Smooth muscle cell of bladder (primary cell): Measurements from ENCODE around the gene SNX21. TPM values are rescaled to one million over a fixed set of nuclear protein-coding genes. Genes with fewer than 3 reads are reported as not detected.

Experiments used
- total RNA-seq: library from RNA; depleted of rRNA; stranded (reverse); fragments of >200 nt; gene quantifications from 2 replicates; pipeline ENCODE4 v1.2.3, GENCODE V29; 2014

Gene SNX21, protein sequence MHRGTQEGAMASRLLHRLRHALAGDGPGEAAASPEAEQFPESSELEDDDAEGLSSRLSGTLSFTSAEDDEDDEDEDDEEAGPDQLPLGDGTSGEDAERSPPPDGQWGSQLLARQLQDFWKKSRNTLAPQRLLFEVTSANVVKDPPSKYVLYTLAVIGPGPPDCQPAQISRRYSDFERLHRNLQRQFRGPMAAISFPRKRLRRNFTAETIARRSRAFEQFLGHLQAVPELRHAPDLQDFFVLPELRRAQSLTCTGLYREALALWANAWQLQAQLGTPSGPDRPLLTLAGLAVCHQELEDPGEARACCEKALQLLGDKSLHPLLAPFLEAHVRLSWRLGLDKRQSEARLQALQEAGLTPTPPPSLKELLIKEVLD
- total RNA-seq, result 36.4 and 46.2 TPM in 2 replicates

GRCh38 chr20:45833030-45833882 lies at the start of gene SNX21:
TSS of gene SNX21 (plus strand) at chr20:45833799. CDS start at chr20:45833920, 121 bp downstream.

DNA sequence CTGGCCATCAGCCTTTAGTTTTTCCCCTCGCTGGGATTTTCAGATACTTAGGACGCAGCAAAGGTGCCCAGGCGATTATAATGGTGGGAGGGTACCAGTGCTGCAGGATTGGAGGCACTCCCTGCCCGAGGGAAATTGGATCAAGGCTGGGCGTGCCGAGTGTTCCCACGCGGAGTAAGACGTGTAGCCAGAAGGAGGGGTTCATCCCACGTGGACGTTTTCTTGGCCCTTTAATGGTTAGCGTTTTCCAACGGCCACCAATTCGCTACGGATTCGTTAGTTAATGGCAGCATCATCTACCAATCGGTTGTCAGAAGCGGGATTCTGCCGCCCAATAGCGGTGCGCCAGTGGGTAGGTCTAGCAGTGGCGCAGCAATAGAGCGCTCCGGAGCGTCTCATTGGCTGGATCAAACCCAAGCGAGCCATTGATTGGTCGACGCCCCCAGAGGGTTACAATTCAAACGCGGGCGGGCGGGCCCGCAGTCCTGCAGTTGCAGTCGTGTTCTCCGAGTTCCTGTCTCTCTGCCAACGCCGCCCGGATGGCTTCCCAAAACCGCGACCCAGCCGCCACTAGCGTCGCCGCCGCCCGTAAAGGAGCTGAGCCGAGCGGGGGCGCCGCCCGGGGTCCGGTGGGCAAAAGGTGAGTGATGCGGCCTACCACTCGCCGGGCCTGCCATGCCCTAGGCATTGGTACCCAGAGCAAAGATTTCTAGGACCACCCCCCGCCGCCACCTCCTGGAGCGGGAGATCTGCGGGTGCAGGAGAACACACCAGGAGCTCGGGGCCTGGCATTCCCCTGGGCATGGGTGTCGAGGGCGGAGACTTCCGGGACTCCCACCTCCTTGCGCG lies 21.2 kb upstream of the SNX21 start, which contains the start of gene UBE2C:
TSS of gene UBE2C (plus strand) at position 488 of the 849 bp plus-strand sequence. CDS start at position 540, 52 bp downstream.

GRCh38 chr20:45827030-45827652 lies 6.5 kb upstream of the SNX21 start, which contains the start of gene TNNC2:
TSS of gene TNNC2 (minus strand) at chr20:45827312. CDS start at chr20:45827248, 64 bp downstream.

DNA sequence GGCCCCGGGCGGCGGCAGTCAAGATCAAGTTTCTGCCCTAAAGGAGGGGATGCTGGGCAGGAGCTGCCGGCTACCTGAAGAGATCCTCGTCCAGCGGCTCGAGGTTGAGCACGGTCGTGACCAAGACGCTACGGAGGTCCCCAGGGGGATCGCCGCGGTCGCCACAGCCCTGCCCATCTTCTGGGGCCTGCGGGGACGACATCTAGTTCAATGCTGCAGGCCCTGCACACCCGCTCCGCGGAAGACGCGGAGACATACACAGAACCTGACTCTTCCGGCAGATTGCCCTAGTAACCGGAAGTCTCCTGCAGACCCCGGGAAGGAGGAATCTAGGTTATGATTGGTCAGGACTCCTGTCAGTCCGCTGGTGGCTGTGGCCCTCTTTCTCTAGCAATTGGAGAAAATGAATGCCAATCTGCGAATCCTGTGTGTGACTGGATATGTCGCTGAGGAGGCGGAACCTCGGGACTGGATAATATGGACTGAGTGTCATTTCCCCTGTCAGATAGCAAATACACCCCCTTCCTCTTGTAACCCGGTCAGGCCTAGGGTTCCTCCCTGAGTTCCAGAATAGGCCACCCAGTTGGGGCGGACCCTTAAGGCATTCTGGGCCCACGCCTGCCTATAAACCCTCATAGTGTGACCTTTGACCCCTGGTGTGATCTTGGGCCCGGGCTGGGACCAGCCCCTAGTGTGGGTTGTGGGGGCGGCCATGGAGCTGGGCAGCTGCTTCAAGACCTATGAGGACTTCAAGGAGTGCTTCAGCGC lies 23.7 kb downstream of the SNX21 start, which contains the start of the genes ACOT8 and ZSWIM3:
TSS of gene ACOT8 (minus strand) at position 279 of the 768 bp plus-strand sequence. CDS start at position 202, 77 bp downstream.
TSS of gene ZSWIM3 (plus strand) at position 501 of the 768 bp plus-strand sequence. CDS start at position 713, 212 bp downstream.

GRCh38 chr20:45880988-45881788 lies 47.6 kb downstream of the SNX21 start, which contains the start of gene ZSWIM1:
TSS of gene ZSWIM1 (plus strand) at chr20:45881227. CDS start at chr20:45882593, 1,366 bp downstream.

DNA sequence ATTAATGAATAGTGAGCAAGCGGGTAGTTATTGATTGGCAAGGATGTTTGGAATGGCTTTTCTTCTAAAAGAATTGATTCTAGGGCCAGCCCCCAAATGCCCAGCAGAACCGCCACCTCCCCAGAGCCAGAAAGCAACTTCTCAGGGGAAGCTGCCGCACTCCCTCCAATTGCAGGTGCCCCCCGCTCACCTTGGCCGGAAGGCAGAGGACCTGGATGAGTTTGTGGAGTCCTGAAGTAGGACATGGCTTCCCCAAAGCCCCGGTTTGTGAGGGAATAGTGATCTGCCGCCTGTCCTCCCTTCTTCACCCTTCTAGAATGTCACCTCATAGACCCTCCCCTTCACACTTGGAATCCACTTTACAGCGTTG lies 53.7 kb downstream of the SNX21 start, which contains the start of gene SPATA25:
TSS of gene SPATA25 (minus strand) at position 277 of the 370 bp plus-strand sequence. CDS start at position 245, 32 bp downstream.

DNA sequence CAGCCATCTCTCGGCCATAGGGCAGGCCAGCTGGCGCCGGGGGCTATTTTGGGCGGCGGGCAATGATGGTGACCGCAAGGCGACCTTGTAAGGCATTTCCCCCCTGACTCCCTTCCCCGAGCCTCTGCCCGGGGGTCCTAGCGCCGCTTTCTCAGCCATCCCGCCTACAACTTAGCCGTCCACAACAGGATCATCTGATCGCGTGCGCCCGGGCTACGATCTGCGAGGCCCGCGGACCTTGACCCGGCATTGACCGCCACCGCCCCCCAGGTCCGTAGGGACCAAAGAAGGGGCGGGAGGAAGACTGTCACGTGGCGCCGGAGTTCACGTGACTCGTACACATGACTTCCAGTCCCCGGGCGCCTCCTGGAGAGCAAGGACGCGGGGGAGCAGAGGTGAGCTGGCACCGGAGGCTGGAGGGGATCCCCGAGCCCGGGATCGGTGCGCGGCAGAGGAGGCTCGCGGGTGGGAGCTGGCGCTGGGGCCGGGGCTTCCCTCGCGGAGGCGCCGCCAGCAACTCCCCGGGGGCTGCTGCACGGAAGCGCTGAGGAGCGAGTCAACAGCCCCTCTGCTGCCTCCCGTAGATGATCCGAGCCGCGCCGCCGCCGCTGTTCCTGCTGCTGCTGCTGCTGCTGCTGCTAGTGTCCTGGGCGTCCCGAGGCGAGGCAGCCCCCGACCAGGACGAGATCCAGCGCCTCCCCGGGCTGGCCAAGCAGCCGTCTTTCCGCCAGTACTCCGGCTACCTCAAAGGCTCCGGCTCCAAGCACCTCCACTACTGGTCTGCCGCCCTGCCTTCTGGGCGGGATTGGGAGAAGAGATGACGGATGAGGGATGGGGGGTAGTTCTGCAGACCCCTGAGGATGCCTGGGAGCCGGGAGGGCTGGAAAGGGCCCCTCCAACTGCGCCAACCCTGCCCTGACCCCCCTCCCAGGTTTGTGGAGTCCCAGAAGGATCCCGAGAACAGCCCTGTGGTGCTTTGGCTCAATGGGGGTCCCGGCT lies 57.7 kb downstream of the SNX21 start, which contains the start of the genes CTSA and NEURL2:
TSS of gene CTSA (plus strand) at position 351 of the 999 bp plus-strand sequence. CDS start at position 585, 234 bp downstream.
TSS of gene NEURL2 (minus strand) at position 224 of the 999 bp plus-strand sequence. CDS start at position 7, 217 bp downstream.

Other genes starting within 250 kb of the SNX21 start
- not detected in 2 replicates for gene WFDC10A, start 204.1 kb upstream of the SNX21 start, total RNA-seq
- gene WFDC9, start 202.5 kb upstream of the SNX21 start, total RNA-seq, result not detected in 2 replicates
- not detected in 2 replicates for gene WFDC11, start 163.6 kb upstream of the SNX21 start, total RNA-seq
- not detected in 2 replicates for gene WFDC13, start 131.8 kb upstream of the SNX21 start, total RNA-seq
- 0.14 TPM in 1 of 2 replicates, not detected in the other for gene WFDC10B, start 128.8 kb upstream of the SNX21 start, total RNA-seq
- gene SPINT4, start 111.5 kb upstream of the SNX21 start, total RNA-seq, result not detected in 2 replicates
- 0.57 and 0.65 TPM in 2 replicates for gene WFDC3, start 41.9 kb upstream of the SNX21 start, total RNA-seq
- 18.5 and 25.2 TPM in 2 replicates for gene DNTTIP1, start 41.8 kb upstream of the SNX21 start, total RNA-seq
- 3.6 and 4.3 TPM in 2 replicates for gene UBE2C, start 21.2 kb upstream of the SNX21 start, total RNA-seq
- 1.00 and 1.1 TPM in 2 replicates for gene TNNC2, start 6.5 kb upstream of the SNX21 start, total RNA-seq
- 46.2 and 46.5 TPM in 2 replicates for gene ACOT8, start 23.6 kb downstream of the SNX21 start, total RNA-seq
- 4.4 and 5.3 TPM in 2 replicates for gene ZSWIM3, start 23.8 kb downstream of the SNX21 start, total RNA-seq
- 2.8 and 3.8 TPM in 2 replicates for gene ZSWIM1, start 47.4 kb downstream of the SNX21 start, total RNA-seq
- gene SPATA25, start 53.8 kb downstream of the SNX21 start, total RNA-seq, result 1.3 and 1.9 TPM in 2 replicates
- gene NEURL2, start 57.4 kb downstream of the SNX21 start, total RNA-seq, result 4.8 and 5.9 TPM in 2 replicates
- gene CTSA, start 57.5 kb downstream of the SNX21 start, total RNA-seq, result 71.4 and 108 TPM in 2 replicates
- gene PLTP, start 78.4 kb downstream of the SNX21 start, total RNA-seq, result 18.3 and 19.0 TPM in 2 replicates
- gene PCIF1, start 100.9 kb downstream of the SNX21 start, total RNA-seq, result 5.1 and 5.3 TPM in 2 replicates
- 9.5 and 11.7 TPM in 2 replicates for gene ZNF335, start 138.4 kb downstream of the SNX21 start, total RNA-seq
- not detected in 2 replicates for gene MMP9, start 175.1 kb downstream of the SNX21 start, total RNA-seq
- 0.28 and 0.55 TPM in 2 replicates for gene SLC12A5, start 195.4 kb downstream of the SNX21 start, total RNA-seq